Mesenteric fat pad (tissue), 1 donor: ENCODE measurements around the gene PCSK9. TPM values are rescaled to one million over a fixed set of nuclear protein-coding genes. Genes with fewer than 3 reads are reported as not detected.
A peak's percentile ranks its signal among the peaks of the same experiment; 100 is the strongest.
"Not testable (repeated sequence)": the region's sequence is repeated elsewhere in the genome, so short reads cannot be mapped to it uniquely, and the experiment has no call there.

Experiments used
- DNase-seq: peaks from one replicate; pipeline ENCODE4 v3.0.0-alpha.2; 2020; ENCODE audit warnings: low spot score
- total RNA-seq: library from RNA; stranded (reverse); fragmentation: NEBNext Ultra II Directional; extraction: Animal tissue kit (Norgen Biotek cat#: 25700); gene quantifications from one replicate; pipeline ENCODE4 v1.2.1, GENCODE V29; 2021
- donor health status: DM: yes; HTN: yes; CAD: no.

Gene PCSK9
- total RNA-seq, 1 donor from 2014 or later, result 0.26 TPM

DNA sequence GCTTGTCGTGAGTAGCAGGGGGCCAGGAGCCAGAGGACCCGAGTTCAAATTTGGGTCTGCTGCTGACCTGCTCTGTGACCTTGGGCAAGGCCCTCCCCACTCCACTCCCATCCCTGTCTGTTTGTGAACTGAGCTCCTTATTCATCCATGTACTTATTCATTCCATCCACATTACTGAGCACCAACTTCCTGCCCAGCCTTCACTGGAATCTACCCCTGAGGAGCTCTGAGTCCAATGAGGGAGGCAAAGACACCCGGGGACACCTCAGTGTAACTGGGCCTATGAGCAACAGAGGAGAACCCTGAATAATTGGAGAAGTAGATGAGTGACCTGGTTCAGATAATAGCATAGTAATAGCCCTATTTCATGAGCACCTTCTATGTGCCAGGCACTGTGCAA is 31.7 kb upstream of the PCSK9 start:
- no peak for DNase-seq

DNA sequence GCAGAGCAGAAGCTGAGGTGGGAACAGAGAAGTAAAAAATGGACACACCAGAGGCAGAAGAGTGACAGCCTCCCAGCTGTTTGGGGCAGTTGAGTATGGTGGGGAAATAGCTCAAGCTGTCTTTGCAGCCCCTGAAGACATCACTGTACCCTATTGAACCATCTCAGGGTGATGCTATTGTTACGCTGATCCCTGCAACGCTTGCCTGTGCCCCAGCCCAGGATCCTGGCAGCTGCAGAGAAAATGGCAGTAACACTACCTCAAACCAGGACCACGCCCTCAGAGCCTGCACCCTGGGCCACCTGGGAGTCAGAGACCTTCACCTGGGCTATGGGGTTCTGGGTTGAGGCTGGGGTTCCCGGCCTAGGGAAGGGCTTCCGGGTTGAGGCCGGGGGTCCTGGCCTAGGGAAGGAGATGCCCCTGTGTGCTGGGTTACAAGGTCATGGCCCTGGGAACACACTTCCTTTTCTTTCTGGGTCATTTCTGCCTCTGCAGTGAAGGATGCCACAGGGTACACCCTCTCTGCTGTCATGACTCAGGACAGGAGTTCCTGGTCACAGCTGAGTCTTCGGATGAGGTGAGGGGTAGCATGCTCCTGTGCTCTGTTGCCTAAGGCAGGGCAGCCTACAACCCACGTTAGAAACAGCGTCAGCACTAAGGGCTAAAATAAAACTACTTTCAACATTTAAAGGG is 29.0 kb upstream of the PCSK9 start:
- DNase-seq, result no peak

DNA sequence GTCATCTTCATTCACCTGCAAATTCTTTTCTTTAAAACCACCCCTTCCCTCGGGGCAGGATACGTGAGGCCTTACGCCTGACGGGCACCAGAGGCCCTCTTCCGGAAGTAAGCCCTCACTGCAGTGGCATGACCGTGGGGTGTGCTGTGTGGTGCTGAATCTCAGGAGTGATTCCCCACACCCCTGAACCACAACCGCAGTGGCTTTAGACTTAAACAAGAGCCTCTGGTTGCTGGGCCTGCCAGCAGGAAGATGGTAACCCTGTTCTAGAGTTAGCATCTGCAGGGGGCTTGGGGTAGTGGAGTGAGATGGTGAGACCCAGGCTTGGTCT is 28.5 kb upstream of the PCSK9 start:
- DNase-seq, result no peak

DNA sequence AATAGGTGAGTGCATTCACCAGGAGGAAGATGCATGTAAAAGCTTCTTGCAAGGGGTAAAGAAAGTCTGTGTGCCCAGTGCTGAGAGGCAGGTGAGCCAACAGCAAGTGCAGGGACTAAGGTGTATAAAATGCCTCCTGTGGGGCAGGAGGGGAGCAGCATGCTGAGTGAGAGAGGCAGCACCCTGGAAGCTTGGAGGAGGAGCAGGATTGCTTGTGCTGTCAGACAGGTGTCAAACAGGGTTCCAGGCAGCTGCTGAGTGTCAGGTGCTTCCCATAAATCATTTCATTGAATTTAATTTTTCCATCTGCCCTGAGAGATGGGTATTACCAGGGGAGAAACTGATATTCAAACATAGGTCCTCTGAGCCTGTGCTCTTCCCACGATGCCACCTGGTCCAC is 26.7 kb upstream of the PCSK9 start:
- DNase-seq, result no peak

DNA sequence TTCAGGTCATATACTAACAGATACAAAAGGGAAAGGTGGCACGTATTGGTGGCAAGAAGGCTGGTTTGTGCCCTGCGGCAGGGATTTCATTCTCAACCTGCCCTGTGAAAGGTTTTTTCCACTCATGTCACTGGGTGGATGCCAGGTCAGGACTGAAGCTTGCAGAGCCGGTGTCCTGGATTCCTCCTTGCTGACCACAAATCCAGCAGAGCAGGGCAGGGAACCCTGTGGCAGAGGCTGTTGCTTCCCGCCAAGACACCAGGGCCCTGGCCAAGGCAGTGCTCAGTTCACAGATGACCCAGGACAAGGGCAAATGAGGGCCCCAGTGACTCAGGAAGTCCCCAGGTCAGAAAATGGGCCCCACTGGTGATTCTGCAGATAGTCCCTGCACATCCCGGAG is 24.2 kb upstream of the PCSK9 start:
- peak; percentile 77 for DNase-seq

DNA sequence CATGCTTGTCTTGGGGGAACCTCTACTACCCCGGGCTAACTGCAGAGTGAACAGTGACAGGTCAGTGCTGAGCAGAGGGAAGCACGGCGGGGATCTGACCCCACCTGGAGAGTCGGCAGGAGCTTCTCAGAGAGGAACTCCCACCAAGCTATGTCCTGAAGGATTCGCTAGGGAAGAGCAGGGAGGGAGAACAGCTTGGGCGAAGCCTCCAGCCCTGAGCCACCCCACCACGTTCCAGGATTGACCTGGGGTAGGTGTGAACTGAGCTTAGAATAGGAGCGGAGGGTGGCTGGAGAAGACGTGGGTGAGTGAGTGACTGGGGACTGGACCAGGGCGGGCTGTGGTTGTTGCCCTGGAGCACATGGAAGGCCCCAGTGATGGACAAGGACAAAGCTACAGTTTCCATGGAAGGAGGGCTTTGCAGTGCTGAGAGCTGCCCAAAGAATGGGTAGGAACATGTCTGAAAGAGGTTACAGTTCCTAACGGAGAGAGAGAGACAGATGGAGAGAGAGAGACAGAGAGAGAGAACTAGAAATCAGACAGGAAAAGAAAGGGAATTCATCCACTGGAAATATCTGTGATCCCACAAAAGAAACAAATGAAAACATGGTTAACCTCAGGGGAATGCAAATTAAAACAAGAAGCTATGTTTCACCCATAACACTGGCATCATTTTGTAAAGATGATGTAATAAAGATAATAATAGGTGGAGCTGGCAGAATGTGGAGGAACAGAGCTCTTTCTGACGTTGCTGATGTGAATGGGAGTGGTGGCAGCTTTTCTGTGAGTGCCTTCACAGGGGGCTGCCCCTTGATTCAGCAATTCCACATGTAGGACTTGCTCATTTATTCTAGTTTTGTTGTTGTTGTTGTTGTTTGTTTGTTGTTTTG is 23.4 kb upstream of the PCSK9 start:
- peak; percentile 82 for DNase-seq

DNA sequence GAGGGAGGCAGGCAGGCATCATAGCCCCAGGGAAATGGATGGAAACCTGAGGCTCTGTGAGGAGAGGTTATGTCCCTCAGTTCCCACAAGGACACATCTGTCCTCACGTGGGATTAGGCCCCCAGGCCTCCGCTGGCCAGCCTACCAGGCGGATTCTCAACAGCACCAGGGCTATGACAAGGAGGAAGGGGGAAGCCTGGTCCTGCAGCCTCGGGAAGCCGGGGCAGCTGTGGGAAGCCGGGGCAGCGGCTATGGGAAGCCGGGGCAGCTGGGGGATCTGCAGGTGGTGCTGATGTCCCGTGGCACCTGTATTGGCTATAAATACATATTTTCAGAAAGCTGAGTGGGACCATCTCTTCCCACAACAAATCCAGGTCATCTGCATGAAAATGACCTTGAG is 21.0 kb upstream of the PCSK9 start:
- peak; percentile 87 for DNase-seq

DNA sequence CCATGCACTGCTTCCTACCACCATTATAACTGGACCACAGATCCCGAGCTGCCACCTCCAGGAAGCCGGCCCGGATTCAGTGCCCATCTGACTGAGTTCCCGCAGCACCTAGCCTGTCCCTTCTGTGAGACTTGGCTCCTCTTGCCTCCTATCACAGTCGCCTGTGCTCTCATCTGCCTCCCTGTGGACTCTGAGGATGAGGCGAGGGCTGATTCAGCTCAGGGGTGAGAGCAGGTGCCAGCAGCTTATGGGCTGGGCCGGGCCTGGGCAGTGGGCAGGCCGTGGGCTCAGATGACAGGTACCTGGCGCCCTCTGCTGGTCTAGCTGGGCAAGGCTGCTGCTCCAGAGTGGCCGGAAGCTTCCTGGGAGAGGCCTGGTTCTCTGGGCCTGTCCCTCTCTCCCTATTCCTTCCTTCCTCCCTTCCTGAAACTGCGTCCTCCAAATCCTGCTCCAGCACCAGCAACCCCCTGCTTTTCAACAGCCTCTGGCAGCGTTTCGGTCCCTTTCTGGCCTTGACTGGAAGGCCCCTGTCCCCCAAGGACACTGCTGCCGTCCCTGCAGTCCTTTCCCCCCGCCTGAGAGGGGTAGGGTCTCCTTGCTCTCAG is 17.3 kb upstream of the PCSK9 start:
- peak; percentile 93 for DNase-seq

DNA sequence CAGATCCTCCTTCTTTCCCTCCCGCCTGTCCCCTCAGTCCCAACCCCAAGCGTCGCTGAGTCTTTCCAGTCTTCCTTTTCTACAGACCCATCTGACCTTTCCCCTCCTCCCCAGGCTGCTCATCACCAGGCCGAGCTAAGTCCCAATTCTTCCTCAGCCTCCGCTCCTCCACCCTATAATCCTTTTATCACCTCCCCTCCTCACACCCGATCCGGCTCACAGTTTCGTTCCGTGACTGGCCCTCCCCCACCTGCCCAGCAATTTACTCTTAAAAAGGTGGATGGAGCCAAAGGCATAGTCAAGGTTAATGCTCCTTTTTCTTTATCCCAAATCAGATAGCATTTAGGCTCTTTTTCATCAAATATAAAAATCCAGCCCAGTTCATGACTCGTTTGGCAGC is 15.2 kb upstream of the PCSK9 start:
- not testable (repeated sequence) for DNase-seq

DNA sequence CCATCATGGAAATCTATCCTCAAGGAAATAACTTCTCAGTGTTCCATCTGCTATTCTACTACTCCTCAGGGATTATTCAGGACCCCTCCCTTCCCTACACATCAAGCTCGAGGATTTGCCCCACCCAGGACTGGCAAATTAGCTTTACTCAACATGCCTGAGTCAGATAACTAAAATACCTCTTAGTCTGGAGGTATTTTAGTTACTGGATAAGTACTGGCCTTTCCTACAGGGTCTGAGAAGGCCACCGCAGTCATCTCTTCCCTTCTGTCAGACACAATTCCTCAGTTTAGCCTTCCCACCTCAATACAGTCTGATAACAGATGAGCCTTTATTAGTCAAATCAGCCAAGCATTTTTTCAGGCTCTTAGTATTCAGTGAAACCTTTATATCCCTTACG is 12.7 kb upstream of the PCSK9 start:
- not testable (repeated sequence) for DNase-seq

DNA sequence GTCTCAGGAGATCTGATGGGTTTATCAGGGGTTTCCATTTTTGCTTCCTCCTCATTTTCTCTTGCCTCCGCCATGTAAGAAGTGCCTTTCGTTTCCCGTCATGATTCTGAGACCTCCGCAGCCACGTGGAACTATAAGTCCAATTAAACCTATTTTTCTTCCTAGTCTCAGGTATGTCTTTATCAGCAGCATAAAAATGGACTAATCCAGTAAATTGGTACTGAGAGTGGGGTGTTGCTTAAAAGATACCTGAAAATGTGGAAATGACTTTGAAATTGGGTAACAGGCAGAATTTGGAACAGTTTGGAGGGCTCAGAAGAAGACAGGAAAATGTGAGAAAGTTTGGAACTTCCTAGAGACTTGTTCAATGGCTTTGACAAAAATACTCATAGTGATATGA is 8.2 kb upstream of the PCSK9 start:
- not testable (repeated sequence) for DNase-seq

DNA sequence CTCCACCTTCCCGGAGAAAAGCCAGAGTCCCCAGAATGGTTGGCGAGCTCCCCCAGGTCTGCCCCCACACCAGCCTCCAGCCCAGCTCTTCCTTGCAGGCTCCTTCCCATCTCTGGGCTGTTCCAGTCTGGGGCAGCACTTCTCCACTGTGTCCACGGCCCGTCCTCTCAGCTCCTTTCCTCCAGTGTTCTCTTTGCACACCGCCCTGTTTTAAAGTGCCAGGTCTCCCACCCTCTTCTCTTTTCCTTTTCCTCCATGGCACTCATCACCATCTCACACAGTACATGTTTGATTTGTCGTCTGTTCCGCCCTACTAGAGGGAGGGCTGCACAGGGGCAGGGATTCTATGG is 6.1 kb upstream of the PCSK9 start:
- no peak for DNase-seq

DNA sequence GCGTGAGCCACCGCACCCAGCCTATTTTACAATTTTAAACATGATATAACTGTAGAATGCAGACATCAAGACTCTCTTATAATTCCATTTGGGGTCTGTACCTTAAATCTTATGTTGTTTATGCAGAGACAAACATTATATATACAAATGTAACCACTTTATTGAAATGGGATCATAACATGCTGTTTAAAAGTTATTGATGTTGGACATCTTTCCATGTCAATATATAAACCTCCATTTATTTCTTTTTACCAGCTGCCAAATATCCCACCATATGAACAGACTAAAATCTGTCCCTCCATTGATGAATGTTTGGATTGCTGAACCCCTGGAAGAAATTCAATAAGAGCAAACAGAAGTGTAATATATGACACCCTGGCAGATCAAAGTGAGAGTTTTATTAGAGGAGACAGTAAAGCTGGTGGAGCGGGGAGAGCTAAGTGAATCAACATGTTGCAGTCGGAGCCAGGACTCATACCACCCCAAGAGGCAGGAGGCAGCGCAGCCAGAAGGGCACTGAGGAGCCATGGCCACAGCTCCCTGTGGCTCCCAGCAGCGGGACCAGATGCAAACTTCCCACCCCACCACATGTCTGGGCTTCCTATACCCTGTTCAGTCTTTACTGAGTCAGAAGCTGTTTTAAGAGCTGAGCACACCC is 4.7 kb upstream of the PCSK9 start:
- no peak for DNase-seq

DNA sequence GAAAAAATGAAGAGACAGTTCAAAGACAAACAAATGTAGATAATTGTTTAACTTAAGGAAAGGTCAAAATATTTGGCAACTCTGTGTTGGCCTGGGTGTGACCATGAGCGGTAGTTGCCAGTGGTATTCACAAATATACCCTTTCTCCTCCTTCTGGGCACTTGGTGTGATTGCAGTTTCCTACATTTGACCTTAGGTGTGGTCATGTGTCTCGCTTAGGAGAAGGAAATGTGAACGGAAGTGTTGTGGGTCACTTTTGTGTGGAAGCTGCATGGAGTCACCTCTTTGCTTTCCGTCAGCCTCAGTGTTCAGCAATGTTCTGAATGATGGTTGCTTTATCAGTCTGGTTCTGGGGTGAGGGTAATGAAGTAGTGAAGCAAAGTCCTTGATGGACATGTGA is 3.4 kb upstream of the PCSK9 start:
- DNase-seq, result no peak

DNA sequence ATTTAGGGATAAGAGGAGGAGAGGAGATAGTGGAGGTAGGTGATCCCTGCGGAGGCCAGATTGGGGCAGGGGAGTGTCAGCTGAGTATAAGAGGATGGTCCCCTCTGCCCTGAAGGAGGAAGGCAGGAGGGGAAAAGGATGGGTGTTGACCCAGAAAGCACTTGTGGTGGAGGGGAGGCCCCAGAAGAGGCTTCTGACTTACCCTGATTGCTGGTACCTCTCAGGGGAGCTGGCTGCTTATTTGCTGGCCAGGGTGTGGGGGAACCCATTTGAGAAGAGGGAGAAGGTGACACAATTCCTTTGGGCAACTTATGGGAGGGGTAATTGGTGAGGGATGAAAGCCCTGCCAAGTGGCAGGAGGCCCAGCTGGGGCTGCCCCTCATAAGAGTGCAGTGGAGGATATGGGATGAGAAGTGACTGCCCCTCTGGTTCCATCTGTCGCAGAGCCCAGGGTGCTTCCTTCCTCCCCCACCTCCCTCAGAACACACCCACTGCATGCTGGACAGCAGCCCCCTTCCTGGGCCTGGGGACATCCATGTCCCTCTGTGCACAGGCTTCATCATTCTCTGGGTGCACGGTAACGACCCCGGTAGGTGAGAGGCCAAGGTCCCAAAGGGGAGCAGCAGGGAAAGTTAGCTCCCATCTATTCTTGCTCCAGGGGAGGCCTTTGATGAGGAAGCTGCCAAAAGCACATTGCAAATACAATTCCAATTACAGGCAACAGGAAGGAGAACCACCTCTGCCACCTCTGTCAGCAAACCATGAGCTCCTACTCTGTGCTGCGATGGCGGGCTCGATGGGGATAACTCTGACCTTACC is 1.4 kb upstream of the PCSK9 start:
- DNase-seq, result no peak

DNA sequence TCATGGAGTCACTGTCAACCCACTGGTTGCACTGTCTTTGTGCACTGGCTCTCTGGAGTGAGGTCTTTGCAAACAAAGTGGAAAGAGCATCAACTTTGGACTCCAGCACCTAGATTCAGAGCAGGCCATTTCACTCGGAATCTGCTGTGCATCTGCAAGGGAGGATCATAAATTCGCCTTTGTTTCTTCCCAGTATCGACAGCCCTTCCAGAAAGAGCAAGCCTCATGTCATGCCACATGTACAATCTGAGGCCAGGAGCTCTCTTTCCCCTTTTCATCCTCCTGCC is 853 bp upstream of the PCSK9 start:
- DNase-seq, result no peak

DNA sequence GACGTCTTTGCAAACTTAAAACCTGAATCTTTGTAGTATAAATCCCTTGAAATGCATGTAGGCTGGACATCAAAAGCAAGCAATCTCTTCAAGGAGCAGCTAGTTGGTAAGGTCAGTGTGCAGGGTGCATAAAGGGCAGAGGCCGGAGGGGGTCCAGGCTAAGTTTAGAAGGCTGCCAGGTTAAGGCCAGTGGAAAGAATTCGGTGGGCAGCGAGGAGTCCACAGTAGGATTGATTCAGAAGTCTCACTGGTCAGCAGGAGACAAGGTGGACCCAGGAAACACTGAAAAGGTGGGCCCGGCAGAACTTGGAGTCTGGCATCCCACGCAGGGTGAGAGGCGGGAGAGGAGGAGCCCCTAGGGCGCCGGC is 390 bp upstream of the PCSK9 start:
- DNase-seq, result no peak

DNA sequence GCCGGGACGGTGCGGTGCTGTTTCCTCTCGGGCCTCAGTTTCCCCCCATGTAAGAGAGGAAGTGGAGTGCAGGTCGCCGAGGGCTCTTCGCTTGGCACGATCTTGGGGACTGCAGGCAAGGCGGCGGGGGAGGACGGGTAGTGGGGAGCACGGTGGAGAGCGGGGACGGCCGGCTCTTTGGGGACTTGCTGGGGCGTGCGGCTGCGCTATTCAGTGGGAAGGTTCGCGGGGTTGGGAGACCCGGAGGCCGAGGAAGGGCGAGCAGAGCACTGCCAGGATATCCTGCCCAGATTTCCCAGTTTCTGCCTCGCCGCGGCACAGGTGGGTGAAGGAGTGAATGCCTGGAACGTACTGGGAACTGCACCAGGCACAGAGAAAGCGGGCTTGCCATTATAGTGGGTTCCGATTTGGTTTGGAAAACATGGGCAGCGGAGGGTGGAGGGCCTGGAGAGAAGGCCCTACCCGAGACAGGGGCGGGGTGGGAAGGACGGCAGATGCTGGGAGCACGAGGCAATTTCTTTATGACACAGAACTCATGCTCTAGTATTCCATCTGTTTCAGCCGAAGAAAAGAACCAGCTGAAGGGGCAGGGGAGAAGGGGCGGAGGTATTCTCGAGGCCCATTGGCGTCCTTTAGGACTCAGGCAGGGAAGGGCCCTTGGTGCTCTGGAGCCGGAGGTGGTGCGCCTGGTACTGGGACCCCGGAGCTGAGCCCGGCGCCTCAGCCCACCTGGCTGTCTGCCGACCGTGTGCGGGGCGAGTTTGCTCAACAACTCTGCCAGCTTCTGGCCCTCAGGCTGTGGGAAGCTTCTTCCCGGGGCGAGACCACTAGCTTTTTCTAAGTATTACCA is 960 bp downstream of the PCSK9 start:
- DNase-seq, result peak; percentile 87

DNA sequence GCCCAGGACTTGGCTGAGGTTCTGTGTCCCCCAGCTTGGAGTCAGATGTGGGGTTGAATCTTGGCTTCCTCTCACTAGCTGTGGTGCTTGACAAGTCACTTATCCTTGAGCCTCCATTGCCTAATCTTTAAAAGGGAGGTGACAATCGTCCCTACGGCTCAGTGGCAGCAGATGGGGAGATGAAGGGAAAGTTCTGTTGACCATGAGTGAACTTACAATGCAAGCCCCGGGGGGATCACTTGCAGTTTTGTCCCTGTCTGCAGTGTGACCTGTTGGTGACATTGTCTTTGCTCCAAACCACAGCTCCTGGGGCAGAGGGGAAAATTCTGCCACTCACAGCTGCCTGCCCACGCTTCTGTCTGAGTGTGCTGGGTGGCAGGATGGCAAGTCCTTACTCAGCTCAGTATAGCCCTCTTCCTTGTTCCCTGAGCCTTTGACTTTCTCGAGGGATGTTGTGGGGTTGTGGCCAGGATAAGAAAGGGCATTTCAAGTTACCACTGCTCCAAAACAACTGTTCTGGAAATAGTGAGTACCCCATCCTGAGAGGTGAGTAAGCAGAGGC is 1.7 kb downstream of the PCSK9 start:
- no peak for DNase-seq

DNA sequence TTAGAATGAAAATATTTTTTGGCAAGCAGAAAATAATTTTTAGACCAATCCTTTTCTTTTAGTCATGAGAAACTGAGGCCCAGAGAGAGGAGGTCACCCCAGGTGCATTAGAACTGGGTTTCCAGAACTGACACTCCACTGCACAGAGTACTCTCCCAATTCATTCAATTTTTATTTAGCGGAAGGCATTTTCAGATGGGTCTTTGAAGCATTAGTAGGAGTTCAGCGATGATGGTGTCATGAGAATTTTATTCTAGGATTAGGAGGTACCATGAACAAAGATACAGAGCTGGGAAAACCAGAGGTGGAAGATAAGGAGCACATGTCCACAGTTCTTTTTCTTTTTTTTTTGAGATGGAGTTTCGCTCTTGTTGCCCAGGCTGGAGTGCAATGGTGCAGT is 2.3 kb downstream of the PCSK9 start:
- DNase-seq, result no peak
